HCT116 (cell line): Measurements from ENCODE around the gene FAM9A.

Experiments
- FOSL1 ChIP-seq: IDR thresholded peaks from 2 replicates; pipeline ENCODE4 v1.6.1; 2012; ENCODE audit warnings: low read depth
- POLR2A ChIP-seq: IDR thresholded peaks from 2 replicates; pipeline ENCODE4 v1.7.0; 2011; ENCODE audit warnings: borderline replicate concordance; ENCODE audit not compliant: insufficient read depth, insufficient read length; ENCODE audit errors: extremely low read depth
- POLR2AphosphoS5 ChIP-seq: IDR thresholded peaks from 2 replicates; pipeline ENCODE4 v1.6.1; 2011; ENCODE audit warnings: mild to moderate bottlenecking, low read depth, low read length, moderate library complexity
- SIN3A ChIP-seq: IDR thresholded peaks from 2 replicates; pipeline ENCODE4 v1.6.1; 2012; ENCODE audit warnings: low read depth
- SRF ChIP-seq: IDR thresholded peaks from 2 replicates; pipeline ENCODE4 v1.6.1; 2012; ENCODE audit warnings: low read depth
- TF ChIP-seq, protein P1 (sequence below), 3 experiments: fragments of 200-600 bp in 1 of 3; sonication (generic) in 1 of 3; IDR thresholded peaks in 2 of 3; conservative IDR thresholded peaks in 1 of 3; 2 replicates each; pipeline ENCODE4 v1.5.1; 2012 to 2017; ENCODE audit warnings: low read depth in 2 of 3, low read length in 2 of 3, antibody characterized with exemption in 1 of 3, borderline replicate concordance in 1 of 3, control low read depth in 1 of 3, mild to moderate bottlenecking in 1 of 3, mixed read lengths in 1 of 3, mixed run types in 1 of 3, moderate library complexity in 1 of 3; ENCODE audit not compliant: insufficient read depth in 1 of 3

DNA sequence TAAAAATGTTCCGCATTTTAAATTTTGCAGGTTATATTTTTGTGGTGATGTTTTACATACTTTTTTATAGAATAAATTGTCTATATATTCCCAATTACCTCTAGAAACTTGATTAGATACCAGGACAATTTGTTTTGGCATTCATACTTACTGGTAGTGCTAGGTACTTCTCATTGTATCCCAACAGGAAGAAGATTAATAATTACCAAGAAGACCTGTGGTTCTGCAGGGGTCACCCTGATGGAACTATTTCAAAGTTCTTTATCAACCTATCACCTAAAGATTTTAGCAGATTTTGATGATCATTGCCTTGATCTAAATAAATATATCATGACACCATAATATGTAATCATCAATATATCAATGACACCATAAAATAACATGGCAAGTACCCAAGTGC is 22.5 kb upstream of the FAM9A start:
- TF ChIP-seq POLR2AphosphoS5, result no peak
- TF ChIP-seq POLR2A, result no peak
- TF ChIP-seq SIN3A, result no peak
- no peak for TF ChIP-seq FOSL1
- TF ChIP-seq SRF, result no peak
- TF ChIP-seq, protein P1, sequence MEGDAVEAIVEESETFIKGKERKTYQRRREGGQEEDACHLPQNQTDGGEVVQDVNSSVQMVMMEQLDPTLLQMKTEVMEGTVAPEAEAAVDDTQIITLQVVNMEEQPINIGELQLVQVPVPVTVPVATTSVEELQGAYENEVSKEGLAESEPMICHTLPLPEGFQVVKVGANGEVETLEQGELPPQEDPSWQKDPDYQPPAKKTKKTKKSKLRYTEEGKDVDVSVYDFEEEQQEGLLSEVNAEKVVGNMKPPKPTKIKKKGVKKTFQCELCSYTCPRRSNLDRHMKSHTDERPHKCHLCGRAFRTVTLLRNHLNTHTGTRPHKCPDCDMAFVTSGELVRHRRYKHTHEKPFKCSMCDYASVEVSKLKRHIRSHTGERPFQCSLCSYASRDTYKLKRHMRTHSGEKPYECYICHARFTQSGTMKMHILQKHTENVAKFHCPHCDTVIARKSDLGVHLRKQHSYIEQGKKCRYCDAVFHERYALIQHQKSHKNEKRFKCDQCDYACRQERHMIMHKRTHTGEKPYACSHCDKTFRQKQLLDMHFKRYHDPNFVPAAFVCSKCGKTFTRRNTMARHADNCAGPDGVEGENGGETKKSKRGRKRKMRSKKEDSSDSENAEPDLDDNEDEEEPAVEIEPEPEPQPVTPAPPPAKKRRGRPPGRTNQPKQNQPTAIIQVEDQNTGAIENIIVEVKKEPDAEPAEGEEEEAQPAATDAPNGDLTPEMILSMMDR (IDR thresholded peaks at IDR 0.05 in 2 of 3, conservative IDR thresholded peaks at IDR 0.05 in 1 of 3; ENCODE audit: borderline replicate concordance in 1 of 3, insufficient read depth in 1 of 3, low read depth in 2 of 3, low read length in 2 of 3), result no peak
